ENCODE measurements around the gene FZD10. TPM values are rescaled to one million over a fixed set of nuclear protein-coding genes. Genes with fewer than 3 reads are reported as not detected.

Gene FZD10
- total and polyA plus RNA-seq, 2 of the 13 experiments (the other 11 are each of a cell fraction or from before 2014, with no cell fraction given): not detected

- H4K20me1 ChIP-seq (ENCODE audit: insufficient read depth, low read length): no peaks in the 10 kb centered on the region
- POLR2A ChIA-PET: no interaction called here
- H3K4me1 ChIP-seq (ENCODE audit: insufficient read depth, low read length): no peaks in the 10 kb centered on the region; the same call in 1 of the 2 replicates
- H3K4me3 ChIP-seq (replicated peaks in 1 of 3; ENCODE audit: insufficient read depth in 1 of 3, low read depth in 2 of 3, low read length in 3 of 3): no peak overlapping the region
- ATAC-seq (no peak), DNase-seq (ENCODE audit: low spot score) (no peak), FAIRE-seq (no peak)
- no peak overlapping the region for H3K9ac ChIP-seq (ENCODE audit: insufficient read depth, low read depth, low read length)
- peaks cover 5 to 52% of the 10 kb centered on the region in 2 experiments for H3K27me3 ChIP-seq (ENCODE audit: control insufficient read depth in 1 of 2, insufficient read depth in 2 of 2, low read length in 2 of 2)
- peaks cover 6% of the 10 kb centered on the region; the same call in 1 of the 2 replicates for H3K9me3 ChIP-seq (ENCODE audit: low read length)
- intact Hi-C loops (cut with micrococcal nuclease; ENCODE audit: unreplicated experiment) (no loop called here), in situ Hi-C loops (cut with HindIII; ENCODE audit: extremely low pct_ligation_motif_present, low pct_unique_long_range_greater_than_20kb) (no loop called here)
- BruUV-seq (replicated peaks): no TSS peak
- TF ChIP-seq ZNF24 (IDR thresholded peaks at IDR 0.05): no peak
- WGBS (ENCODE audit: low lambda C conversion rate): no CpG with 5 or more reads among the region's 14 CpGs
- no peaks in the 10 kb centered on the region for H3K79me2 ChIP-seq (ENCODE audit: insufficient read depth, low read length)
- CTCF ChIA-PET (ENCODE audit: low intra/inter-chr PET ratio, low total read pairs): no interaction called here
- no peak overlapping the region for H3K27ac ChIP-seq (ENCODE audit: extremely low read length, insufficient read depth, low read length)
- H3K4me2 ChIP-seq (ENCODE audit: low read depth, low read length): no peak overlapping the region
- no peak overlapping the region for H2AFZ ChIP-seq (ENCODE audit: low read length)
- H3K36me3 ChIP-seq (replicated peaks in 1 of 2; ENCODE audit: control insufficient read depth in 1 of 2, insufficient read depth in 2 of 2, low read length in 2 of 2): no peaks in the 10 kb centered on the region
Measured at GRCh38 chr12:130131025-130131424, 31.2 kb upstream of the FZD10 start.

GRCh38 chr12:130131801-130132200 is 30.5 kb upstream of the FZD10 start:
- FAIRE-seq (no peak), ATAC-seq (no peak), DNase-seq (ENCODE audit: low spot score) (no peak)
- ChIA-PET POLR2A (no interaction called here), CTCF (ENCODE audit: low intra/inter-chr PET ratio, low total read pairs) (no interaction called here)
- H3K27ac ChIP-seq (ENCODE audit: extremely low read length, insufficient read depth, low read length): no peak overlapping the region
- no peaks in the 10 kb centered on the region for H3K79me2 ChIP-seq (ENCODE audit: insufficient read depth, low read length)
- no peaks in the 10 kb centered on the region for H4K20me1 ChIP-seq (ENCODE audit: insufficient read depth, low read length)
- peaks cover 6% of the 10 kb centered on the region; the same call in 1 of the 2 replicates for H3K9me3 ChIP-seq (ENCODE audit: low read length)
- H3K9ac ChIP-seq (ENCODE audit: insufficient read depth, low read depth, low read length): no peak overlapping the region
- intact Hi-C loops (cut with micrococcal nuclease; ENCODE audit: unreplicated experiment): no loop called here
- H2AFZ ChIP-seq (ENCODE audit: low read length): no peak overlapping the region
- WGBS (ENCODE audit: low lambda C conversion rate): 31% methylated on average over 7 of the region's 8 CpGs
- H3K27me3 ChIP-seq (ENCODE audit: control insufficient read depth in 1 of 2, insufficient read depth in 2 of 2, low read length in 2 of 2): peaks cover 5 to 59% of the 10 kb centered on the region in 2 experiments
- no peak overlapping the region for H3K4me2 ChIP-seq (ENCODE audit: low read depth, low read length)
- in situ Hi-C loops (cut with HindIII; ENCODE audit: extremely low pct_ligation_motif_present, low pct_unique_long_range_greater_than_20kb): no loop called here
- no TSS peak for BruUV-seq (replicated peaks)
- no peaks in the 10 kb centered on the region; the same call in 1 of the 2 replicates for H3K4me1 ChIP-seq (ENCODE audit: insufficient read depth, low read length)
- H3K36me3 ChIP-seq (replicated peaks in 1 of 2; ENCODE audit: control insufficient read depth in 1 of 2, insufficient read depth in 2 of 2, low read length in 2 of 2): no peaks in the 10 kb centered on the region
- TF ChIP-seq HMG20A (CRISPR knock-in tag; IDR thresholded peaks at IDR 0.05; ENCODE audit: borderline replicate concordance) (no peak), ZNF615 (CRISPR knock-in tag; IDR thresholded peaks at IDR 0.05; ENCODE audit: borderline replicate concordance) (no peak), ZFP36 (IDR thresholded peaks at IDR 0.05; ENCODE audit: borderline replicate concordance, low read depth, low read length, partially characterized antibody) (no peak), ASH2L (IDR thresholded peaks at IDR 0.05; ENCODE audit: insufficient read length, low read depth, low read length) (no peak), MAFG (CRISPR knock-in tag; IDR thresholded peaks at IDR 0.05) (no peak), SMARCC2 (IDR thresholded peaks at IDR 0.05) (no peak), GATAD2A (CRISPR knock-in tag; IDR thresholded peaks at IDR 0.05) (no peak), RCOR2 (CRISPR knock-in tag; IDR thresholded peaks at IDR 0.05) (no peak), TEF (CRISPR knock-in tag; IDR thresholded peaks at IDR 0.05) (no peak)
- H3K4me3 ChIP-seq (replicated peaks in 1 of 3; ENCODE audit: insufficient read depth in 1 of 3, low read depth in 2 of 3, low read length in 3 of 3): no peak overlapping the region

Measured in HepG2 (cell line).